K562 (cell line): ENCODE measurements around the gene AGO3.

Source experiments
- FOXA1 ChIP-seq: fragments of 450-650 bp; IDR thresholded peaks from 2 replicates; pipeline ENCODE4 v1.6.1; 2016; ENCODE audit warnings: mild to moderate bottlenecking, borderline replicate concordance
- GABPB1 ChIP-seq: sonication (generic); formaldehyde crosslinking; IDR thresholded peaks from 2 replicates; pipeline ENCODE4 v1.8.0; 2022; ENCODE audit warnings: mild to moderate bottlenecking, missing genetic modification reagents
- POLR2A ChIP-seq: fragments of 450-650 bp; conservative IDR thresholded peaks from 2 replicates; pipeline ENCODE4 v1.6.1; 2016
- TAF1 ChIP-seq: IDR thresholded peaks from 2 replicates; pipeline ENCODE4 v1.6.1; 2011; ENCODE audit warnings: mild to moderate bottlenecking, low read length, moderate library complexity; ENCODE audit not compliant: insufficient read depth, control insufficient read depth, severe bottlenecking; ENCODE audit errors: extremely low read depth
- ZC3H11A ChIP-seq: IDR thresholded peaks from 2 replicates; pipeline ENCODE4 v1.6.1; 2012; ENCODE audit warnings: low read depth, low read length, improper control_type of control experiment
- ZNF318 ChIP-seq, 2 experiments: fragments of 450-650 bp; IDR thresholded peaks; 2 replicates each; pipeline ENCODE4 v1.6.1; 2016; ENCODE audit warnings: mild to moderate bottlenecking in 2 of 2, borderline replicate concordance in 1 of 2, low read depth in 1 of 2, moderate library complexity in 1 of 2
- ZNF77 ChIP-seq: fragments of 250-450 bp; sonication (Bioruptor Pico); IDR thresholded peaks from 2 replicates; pipeline ENCODE4 v1.5.0; 2020

- TF ChIP-seq FOXA1 (no peak), ZC3H11A (no peak), ZNF77 (no peak), POLR2A (no peak), ZNF318 (IDR thresholded peaks at IDR 0.05; ENCODE audit: borderline replicate concordance in 1 of 2, low read depth in 1 of 2) (no peak), TAF1 (no peak), GABPB1 (no peak)
These were observed 138.0 kb downstream of the AGO3 start for GRCh38 chr1:36068866-36069265.
